T-helper 1 cell treated with Interleukin-12 subunit alpha and Interleukin-12 subunit beta and Interleukin-4 antibody, amounts not matched to agents 30 μg/mL and 1 μg/mL, for 36 hours (primary cell): ENCODE measurements around the gene APLF.

ENCODE experiments used
- H3K27ac Mint-ChIP-seq: one replicate; pipeline ENCODE4 v1.8.0; 2021; ENCODE audit warnings: mild to moderate bottlenecking, mixed read lengths
- H3K27me3 Mint-ChIP-seq: one replicate; pipeline ENCODE4 v1.8.0; 2021; ENCODE audit warnings: low read depth, mixed read lengths
- H3K36me3 Mint-ChIP-seq: one replicate; pipeline ENCODE4 v1.8.0; 2021; ENCODE audit warnings: low read depth, mixed read lengths
- H3K4me1 Mint-ChIP-seq: one replicate; pipeline ENCODE4 v1.8.0; 2021; ENCODE audit warnings: low read depth, mixed read lengths
- H3K4me3 Mint-ChIP-seq: one replicate; pipeline ENCODE4 v1.8.0; 2021; ENCODE audit warnings: mild to moderate bottlenecking, moderate library complexity, mixed read lengths
- H3K9me3 Mint-ChIP-seq: one replicate; pipeline ENCODE4 v1.8.0; 2021; ENCODE audit warnings: mixed read lengths

Gene APLF

DNA sequence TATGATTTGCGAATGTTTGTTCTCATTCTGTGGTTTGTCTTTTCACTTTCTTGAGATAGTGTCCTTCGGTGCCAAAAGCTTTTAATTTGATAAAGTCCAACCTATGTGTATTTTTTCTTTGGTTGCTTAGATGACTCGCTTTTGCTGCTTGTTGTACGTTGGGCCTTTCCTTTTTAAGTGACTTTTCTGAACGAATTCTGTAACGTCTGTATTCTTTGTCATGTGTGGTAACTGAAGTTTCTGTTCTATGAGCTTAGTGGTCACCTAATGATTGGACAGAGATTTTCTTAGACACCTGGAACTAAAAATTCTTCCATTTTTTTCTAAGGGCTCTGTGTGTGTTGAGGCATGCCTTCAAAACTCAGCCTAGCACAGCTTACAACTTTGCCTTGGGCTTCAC lies 156.4 kb downstream of the APLF start:
- Mint-ChIP-seq H3K4me3 (no peak overlapping the region), H3K27ac (no peak overlapping the region), H3K27me3 (no peaks in the 10 kb centered on the region), H3K36me3 (no peaks in the 10 kb centered on the region), H3K4me1 (no peaks in the 10 kb centered on the region), H3K9me3 (peaks cover 10% of the 10 kb centered on the region)

DNA sequence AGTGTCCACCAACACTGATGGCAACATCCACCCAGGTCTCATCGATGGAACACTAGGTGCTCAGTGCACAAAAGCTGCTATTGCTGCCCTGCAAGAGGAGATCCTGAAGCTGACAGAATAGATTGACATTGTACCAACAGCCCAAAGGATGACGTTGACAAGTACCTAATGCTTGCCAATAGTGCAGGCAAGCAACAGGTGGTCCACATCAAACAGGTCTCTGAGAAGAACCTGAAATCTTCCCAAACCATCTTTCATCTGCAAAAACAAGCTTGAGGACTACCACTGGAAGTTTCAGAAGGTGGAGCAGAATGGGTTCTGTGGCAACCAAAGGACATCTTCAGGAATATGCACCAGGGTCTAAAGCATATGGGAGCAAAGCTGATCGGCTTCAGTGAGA lies 160.2 kb downstream of the APLF start:
- H3K36me3 Mint-ChIP-seq: no peaks in the 10 kb centered on the region
- H3K4me1 Mint-ChIP-seq: no peaks in the 10 kb centered on the region
- no peak overlapping the region for H3K27ac Mint-ChIP-seq
- no peak overlapping the region for H3K4me3 Mint-ChIP-seq
- H3K27me3 Mint-ChIP-seq: peaks cover 10% of the 10 kb centered on the region
- no peaks in the 10 kb centered on the region for H3K9me3 Mint-ChIP-seq
